ENCODE measurements around the gene CREB3.

DNA sequence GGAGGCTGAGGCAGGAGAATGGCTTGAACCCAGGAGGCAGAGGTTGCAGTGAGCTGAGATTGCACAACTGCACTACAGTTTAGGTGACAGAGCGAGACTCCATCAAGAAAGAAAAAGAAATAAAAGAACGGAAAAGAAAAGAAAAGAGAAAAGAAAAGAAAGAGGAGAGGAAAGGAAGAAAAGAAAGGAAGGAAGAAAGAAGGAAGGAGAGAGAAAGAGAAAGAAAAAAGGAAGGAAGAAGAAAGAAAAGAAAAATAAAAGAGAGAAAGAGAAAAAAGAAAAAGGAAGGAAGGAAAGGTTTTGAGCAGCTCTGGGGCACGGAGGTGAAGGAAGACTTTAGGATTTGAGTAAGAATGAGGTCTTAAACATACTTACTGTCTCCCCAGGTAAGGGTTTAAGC lies 18.9 kb upstream of the CREB3 start:
- TF ChIP-seq, protein P1, sequence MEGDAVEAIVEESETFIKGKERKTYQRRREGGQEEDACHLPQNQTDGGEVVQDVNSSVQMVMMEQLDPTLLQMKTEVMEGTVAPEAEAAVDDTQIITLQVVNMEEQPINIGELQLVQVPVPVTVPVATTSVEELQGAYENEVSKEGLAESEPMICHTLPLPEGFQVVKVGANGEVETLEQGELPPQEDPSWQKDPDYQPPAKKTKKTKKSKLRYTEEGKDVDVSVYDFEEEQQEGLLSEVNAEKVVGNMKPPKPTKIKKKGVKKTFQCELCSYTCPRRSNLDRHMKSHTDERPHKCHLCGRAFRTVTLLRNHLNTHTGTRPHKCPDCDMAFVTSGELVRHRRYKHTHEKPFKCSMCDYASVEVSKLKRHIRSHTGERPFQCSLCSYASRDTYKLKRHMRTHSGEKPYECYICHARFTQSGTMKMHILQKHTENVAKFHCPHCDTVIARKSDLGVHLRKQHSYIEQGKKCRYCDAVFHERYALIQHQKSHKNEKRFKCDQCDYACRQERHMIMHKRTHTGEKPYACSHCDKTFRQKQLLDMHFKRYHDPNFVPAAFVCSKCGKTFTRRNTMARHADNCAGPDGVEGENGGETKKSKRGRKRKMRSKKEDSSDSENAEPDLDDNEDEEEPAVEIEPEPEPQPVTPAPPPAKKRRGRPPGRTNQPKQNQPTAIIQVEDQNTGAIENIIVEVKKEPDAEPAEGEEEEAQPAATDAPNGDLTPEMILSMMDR (IDR thresholded peaks at IDR 0.05 in 4 of 5, conservative IDR thresholded peaks at IDR 0.05 in 1 of 5) = no peak
- no peak for TF ChIP-seq POLR2A (IDR thresholded peaks at IDR 0.05)
